ENCODE measurements around the gene TBCD.
"Not testable (repeated sequence)": the region's sequence is repeated elsewhere in the genome, so short reads cannot be mapped to it uniquely, and the experiment has no call there.

Gene TBCD

DNA sequence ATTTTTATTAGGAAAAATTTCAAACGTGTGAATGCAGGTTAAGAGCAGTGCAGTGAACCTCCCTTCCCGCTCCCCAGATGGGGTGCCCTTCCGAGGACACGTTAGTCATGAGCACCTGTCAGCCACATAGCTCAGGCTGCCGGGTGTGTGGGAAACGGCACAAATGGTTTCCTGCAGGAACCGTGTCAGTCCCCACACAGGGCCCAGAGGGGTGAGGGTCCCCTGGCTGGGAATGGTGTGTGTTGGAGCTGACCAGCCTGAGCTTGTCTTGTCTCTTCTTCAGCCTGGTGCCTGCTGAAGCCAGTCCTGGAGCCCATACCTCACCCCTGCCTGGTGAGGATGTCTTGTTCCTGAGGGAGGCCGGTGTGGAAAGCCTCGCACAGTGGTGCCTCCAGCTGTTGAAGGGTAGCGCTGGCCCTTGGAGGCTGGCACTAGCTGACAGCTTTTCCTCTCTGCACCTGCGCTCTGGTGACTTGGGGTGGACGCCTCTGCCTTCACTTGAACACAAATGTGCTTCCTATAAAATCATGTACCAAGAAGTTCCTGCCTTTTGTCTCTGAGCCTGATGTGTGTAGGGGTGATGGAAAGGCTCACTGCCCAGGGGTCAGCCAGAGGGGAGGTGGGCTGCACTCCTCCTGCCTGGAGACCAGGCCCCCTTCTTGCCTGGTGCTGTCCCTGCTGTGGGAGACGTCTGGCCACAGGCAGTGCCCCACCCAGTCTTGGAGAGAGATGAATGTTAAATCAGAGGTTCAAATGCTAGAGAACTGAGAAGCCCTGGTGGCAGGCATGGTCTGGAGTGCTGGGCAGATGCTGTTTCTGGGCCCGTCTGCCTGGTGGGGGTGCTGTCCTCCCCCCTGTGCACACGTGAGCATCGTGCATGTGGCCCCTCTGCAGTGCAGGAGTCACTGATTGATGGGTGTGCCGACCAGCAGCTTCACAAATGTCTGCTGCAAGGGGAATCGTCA lies 190.6 kb downstream of the TBCD start:
- DNase-seq = no peak

- DNase-seq = no peak
Measured at GRCh38 chr17:82943339-82943738, 191.5 kb downstream of the TBCD start.

GRCh38 chr17:82943751-82944150 lies 191.9 kb downstream of the TBCD start:
- no peak for DNase-seq

DNA sequence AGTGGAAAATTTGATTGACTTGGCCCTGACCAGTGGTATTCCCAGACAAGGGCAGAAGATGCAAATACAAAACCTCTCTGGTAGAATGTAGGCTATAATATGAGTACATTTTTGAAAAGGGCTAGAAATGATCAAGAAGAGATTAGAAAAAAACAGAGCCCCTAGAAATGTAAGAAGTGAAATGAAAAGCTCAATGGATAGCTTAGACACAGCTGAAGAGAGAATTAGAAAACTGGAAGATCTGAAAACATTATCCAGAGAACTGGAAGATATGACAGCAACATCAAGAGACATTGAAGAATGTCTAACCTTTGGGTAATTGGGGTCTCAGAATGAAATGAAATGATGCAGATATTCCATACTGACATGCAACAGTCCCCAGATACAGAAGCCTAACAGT lies 193.1 kb downstream of the TBCD start:
- peak; percentile 22 for DNase-seq

DNA sequence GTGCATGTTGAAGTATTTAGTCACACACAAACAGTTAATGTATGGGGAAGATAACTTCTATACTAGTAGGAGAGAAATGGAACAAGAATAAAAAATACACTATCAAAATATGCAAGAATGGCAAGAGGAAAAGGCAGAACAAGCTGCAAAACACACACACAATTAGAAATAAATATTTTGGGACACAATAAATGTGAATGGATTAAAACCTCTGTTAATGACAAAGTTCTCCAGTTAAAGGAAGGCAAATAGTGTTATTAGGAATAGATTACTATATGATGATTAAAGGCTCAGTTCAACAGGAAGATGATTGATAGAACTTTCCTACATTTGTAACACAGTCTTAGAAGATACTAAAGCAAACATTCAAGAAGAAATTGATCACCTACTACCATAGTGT lies 194.2 kb downstream of the TBCD start:
- DNase-seq = no peak

- no peak for DNase-seq
Measured at GRCh38 chr17:82947051-82947991, 195.5 kb downstream of the TBCD start.

DNA sequence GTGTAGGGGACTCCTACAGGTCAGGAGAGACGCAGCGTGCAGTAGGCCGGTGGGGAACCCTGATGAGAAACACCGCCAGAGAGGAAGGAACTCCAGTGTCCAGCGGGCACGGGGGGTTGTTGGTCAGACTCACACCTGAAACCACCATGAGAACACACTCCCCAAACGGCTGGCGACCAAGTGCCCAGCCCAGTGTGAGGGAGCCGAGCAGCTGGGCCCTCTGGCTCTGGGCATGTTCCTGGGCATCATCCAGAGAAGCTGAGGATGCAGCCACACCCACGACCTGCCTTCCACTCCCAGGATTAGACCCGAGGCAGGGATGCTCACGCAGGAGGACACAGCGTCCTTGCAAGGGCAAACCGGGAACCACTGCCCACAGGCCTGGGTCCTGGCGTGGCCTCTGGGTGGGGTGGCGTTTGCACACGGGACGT lies 196.2 kb downstream of the TBCD start:
- DNase-seq = no peak

DNA sequence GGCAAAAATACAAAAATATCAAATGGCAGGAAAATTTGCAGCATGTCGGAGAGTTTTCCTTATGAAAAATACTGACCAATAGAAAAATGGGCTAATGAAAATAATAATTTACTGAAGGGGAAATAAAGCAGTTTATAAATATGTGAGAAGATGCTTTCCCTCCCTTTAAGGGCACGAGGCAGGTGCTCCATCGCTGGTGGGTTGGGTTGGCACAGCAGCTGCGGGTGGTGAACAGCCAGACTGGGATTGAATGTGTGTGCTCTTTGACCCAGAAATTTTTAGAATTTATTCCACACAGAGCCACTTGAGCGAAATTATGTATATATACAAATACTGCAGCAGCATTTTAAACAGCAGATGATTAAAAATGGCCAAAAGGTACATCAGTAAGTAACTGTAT lies 197.1 kb downstream of the TBCD start:
- no peak for DNase-seq

GRCh38 chr17:82949361-82949760 lies 197.5 kb downstream of the TBCD start:
- DNase-seq = no peak

GRCh38 chr17:82949984-82950383 lies 198.1 kb downstream of the TBCD start:
- no peak for DNase-seq

DNA sequence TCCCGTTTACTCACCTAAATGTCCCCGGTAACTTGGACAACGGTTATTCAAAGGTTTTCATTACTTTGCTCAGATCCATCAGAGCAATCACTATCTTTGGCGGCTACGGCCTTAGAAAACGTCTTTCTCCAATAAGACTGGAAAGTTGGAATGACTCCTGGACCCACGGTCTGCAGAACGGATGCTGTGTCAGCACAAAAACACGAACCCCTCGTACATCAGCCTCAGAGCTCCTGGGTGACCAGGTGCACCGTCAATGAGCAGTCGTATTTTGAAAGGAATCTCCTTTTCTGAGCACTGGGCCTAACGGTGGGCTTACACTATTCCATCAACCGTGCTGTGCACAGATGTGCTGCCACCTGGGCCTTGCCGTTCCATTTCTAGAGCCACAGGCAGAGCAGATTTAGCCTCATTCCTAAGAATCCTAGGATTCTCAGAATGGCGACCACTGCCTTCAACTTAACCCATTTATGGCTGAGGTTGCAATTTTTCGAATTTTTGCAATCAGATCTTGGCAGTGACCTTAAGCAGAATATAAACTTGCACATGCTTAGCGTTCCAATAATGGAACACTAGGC lies 198.7 kb downstream of the TBCD start:
- DNase-seq = no peak

DNA sequence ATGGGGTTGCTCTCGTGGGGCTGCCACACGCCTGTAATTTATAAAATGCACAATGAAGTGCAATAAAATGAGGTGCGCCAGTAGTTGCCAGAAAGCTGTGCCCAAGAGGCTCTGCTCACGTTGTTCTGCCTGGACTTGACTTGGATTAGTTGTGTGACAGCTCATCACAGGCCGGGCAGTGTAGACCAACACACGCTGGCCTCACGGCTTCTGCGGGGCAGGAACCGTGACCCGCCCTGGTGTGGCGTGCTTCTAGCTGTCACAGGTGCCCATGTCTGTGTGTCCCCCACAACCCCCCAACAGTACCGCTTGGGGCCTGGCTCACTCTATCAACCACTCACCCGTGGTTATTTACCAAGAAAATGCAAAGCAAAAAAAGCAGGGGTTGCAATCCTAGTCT lies 200.2 kb downstream of the TBCD start:
- no peak for DNase-seq

DNA sequence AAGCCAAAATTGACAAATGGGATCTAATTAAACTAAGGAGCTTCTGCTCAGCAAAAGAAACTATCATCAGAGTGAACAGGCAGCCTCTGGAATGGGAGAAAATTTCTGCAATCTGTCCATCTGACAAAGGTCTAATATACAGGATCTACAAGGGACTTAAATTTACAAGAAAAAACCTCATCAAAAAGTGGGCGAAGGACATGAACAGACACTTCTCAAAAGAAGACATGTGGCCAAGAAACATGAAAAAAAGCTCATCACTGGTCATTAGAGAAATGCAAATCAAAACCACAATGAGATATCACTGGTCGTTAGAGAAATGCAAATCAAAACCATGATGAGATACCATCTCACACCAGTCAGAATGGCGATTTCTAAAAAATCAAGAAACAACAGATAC lies 203.2 kb downstream of the TBCD start:
- not testable (repeated sequence) for DNase-seq

GRCh38 chr17:82955627-82956026 lies 203.8 kb downstream of the TBCD start:
- not testable (repeated sequence) for DNase-seq

GRCh38 chr17:82956146-82956725 lies 204.4 kb downstream of the TBCD start:
- no peak for DNase-seq

DNA sequence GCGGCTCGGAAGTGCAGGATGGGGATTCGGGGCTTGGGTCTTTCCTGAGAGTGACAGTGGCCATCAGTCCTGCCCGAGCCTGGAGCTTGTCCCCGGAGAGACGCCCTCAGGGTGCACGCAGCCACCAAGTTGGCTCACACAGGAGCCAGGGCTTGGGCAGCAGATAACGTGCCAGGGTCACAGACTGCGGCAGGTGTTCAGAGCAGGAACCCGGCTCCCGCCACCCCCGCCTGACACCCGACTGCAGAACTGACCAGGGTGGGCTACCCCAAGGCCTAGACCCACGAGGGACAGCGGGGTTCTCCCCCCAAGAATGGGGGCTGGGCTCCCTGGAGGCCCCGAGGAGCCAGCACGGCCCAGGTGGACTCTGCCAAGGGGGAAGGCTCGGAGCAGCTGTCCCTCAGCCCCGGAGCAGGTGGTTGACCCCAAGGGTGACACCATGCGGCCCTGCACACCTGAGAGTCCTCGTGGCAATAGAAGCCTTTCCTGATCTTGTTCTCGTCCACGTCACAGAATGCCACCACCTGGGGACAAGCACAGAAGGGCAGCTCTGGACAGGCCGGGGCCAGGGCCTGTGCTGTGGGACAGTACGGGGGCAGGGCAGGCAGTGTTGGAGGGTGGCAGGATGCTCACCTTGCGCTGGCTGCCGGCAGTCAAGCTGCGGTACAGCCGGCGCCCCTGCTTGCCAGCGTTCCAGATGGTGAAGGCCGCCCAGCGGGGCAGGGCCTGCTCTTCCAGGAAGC lies 205.0 kb downstream of the TBCD start:
- DNase-seq = no peak

- no peak for DNase-seq
Measured at GRCh38 chr17:82957469-82957795, 205.6 kb downstream of the TBCD start.

DNA sequence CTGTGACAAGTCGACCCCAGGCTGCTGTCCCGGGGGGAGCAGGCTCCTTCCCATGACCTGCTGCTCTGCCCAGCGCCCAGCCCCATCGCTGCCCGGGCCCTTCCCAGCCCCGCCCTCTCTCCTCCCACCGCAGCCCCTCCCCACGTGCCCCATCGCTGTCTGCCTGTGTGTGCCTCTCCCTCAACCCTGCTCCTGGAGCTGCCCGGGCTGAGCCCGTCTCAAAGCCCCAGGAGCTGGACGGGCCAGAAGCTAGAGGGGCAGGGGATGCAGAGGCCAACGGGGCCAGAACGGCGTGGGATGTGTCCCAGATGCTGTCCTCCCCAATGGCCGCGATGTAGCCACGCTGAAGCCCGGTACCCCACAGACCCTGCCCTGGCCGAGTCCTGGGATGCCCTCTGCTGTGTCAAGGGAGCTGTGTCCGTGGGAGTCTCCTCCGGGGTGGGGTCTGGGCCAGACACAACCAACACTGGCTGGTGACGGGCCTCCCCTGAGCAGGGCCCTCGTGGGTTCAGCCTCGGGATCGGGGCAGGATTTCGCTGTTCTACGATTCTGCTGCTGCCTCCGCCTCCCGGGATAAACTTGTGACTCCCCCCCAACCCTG lies 206.2 kb downstream of the TBCD start:
- DNase-seq = no peak

DNA sequence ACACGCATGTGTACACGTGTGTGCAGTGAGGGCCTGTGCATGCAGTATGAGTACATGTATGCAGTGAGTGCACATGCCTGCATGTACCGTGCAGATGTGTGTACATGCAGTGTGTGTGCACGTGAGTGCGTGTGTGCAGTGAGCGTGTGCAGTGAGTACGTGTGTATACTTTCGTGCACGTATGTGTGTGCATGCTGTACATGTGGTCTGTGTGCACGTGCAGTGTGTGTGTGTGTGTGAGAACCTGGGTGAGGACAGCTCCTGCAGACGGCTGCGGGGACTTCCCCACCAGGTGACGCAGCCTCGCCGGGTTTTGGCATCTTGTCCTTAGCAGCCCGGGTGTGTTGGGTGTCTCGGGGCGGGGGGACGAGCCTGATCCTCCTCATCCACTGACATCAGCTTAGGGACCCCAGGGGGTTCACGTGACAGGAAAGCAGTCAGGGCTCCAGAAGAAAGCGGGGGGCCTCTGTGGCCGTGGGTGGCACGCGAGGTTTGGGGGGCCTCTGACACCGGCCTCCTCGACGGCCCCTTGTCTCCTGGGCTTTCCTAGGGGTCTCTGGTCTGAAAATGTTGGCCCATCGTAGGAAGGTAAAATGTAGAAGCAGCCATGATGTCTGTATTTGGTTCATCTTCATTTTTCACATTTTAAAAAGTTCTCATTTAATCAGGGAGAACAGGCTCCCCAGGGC lies 207.5 kb downstream of the TBCD start:
- DNase-seq = no peak

DNA sequence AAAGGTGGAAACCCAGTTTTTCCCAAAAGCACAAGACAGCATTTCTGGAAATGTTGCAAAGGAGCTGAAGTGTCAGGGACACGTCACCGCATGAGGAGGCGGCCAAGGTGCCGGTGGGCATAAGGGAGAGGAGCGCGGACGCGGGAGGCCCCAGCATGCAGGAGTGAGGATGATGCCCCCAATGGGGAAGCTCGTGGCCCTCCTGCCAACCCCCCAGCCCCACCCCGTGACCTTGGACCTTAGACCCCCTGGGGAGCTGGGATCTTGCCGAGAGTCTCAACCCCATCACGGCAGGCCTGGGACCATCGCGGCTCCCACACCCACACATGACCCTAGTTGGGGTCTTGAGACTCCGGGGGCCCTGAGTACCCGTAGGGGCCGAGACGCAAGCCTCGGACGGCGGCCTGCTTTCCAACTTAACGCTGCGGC lies 208.1 kb downstream of the TBCD start:
- DNase-seq = no peak
